Mesothelial cell of epicardium (in vitro differentiated cells): Measurements from ENCODE around the gene CC2D1A. TPM values are rescaled to one million over a fixed set of nuclear protein-coding genes. Genes with fewer than 3 reads are reported as not detected.
"Not testable (repeated sequence)": the region's sequence is repeated elsewhere in the genome, so short reads cannot be mapped to it uniquely, and the experiment has no call there.

Experiments
- DNase-seq, 2 experiments: peaks; one replicate each; pipeline ENCODE4 v3.0.0; 2021; ENCODE audit warnings: low spot score in 2 of 2; ENCODE audit not compliant: unreplicated experiment in 2 of 2
- H3K27ac Mint-ChIP-seq: 2 replicates; pipeline ENCODE4 v1.8.0; 2021; ENCODE audit warnings: mixed read lengths
- H3K27me3 Mint-ChIP-seq: 2 replicates; pipeline ENCODE4 v1.8.0; 2021; ENCODE audit warnings: low read depth, mixed read lengths
- H3K36me3 Mint-ChIP-seq: 2 replicates; pipeline ENCODE4 v1.8.0; 2021; ENCODE audit warnings: mixed read lengths
- H3K4me1 Mint-ChIP-seq: 2 replicates; pipeline ENCODE4 v1.8.0; 2021; ENCODE audit warnings: mixed read lengths
- H3K4me3 Mint-ChIP-seq: 2 replicates; pipeline ENCODE4 v1.8.0; 2021; ENCODE audit warnings: mild to moderate bottlenecking, moderate library complexity, mixed read lengths
- H3K9me3 Mint-ChIP-seq: 2 replicates; pipeline ENCODE4 v1.8.0; 2021; ENCODE audit warnings: mixed read lengths
- CTCF ChIP-seq: fragments of 200-600 bp; sonication (generic); IDR thresholded peaks from one replicate; pipeline ENCODE4 v1.5.0; 2021; ENCODE audit warnings: antibody characterized with exemption; ENCODE audit not compliant: unreplicated experiment
- total RNA-seq: library from RNA; stranded (reverse); gene quantifications from 3 replicates; pipeline ENCODE4 v1.2.1, GENCODE V29; 2021

The CC2D1A gene
- total RNA-seq, 1 donor from 2014 or later: 66.0 TPM

GRCh38 chr19:13972368-13973155, 66.6 kb downstream of the CC2D1A start:
- Mint-ChIP-seq H3K4me3 (no peak overlapping the region), H3K9me3 (no peaks in the 10 kb centered on the region), H3K36me3 (peaks cover 14% of the 10 kb centered on the region), H3K4me1 (peaks cover 7% of the 10 kb centered on the region), H3K27me3 (no peaks in the 10 kb centered on the region), H3K27ac (no peak overlapping the region)
- no peak for TF ChIP-seq CTCF
- DNase-seq: no peak

GRCh38 chr19:13973479-13973878, 67.5 kb downstream of the CC2D1A start:
- DNase-seq, H3K4me3 Mint-ChIP-seq, H3K9me3 Mint-ChIP-seq, H3K27me3 Mint-ChIP-seq, H3K27ac Mint-ChIP-seq: not testable (repeated sequence)
- Mint-ChIP-seq H3K36me3 (peaks cover 14% of the 10 kb centered on the region), H3K4me1 (peaks cover 11% of the 10 kb centered on the region)

- Mint-ChIP-seq H3K4me3 (no peak overlapping the region), H3K36me3 (peaks cover 9% of the 10 kb centered on the region), H3K27me3 (no peaks in the 10 kb centered on the region), H3K9me3 (no peaks in the 10 kb centered on the region), H3K4me1 (peaks cover 11% of the 10 kb centered on the region), H3K27ac (peak overlapping the region; percentile 87)
- DNase-seq: peak in 1 of 2 experiments; percentile 60
- TF ChIP-seq CTCF: no peak
These were observed 68.1 kb downstream of the CC2D1A start for GRCh38 chr19:13974073-13974472.

GRCh38 chr19:13975870-13976269, 69.9 kb downstream of the CC2D1A start:
- H3K4me3 Mint-ChIP-seq: no peak overlapping the region
- H3K27me3 Mint-ChIP-seq: no peaks in the 10 kb centered on the region
- DNase-seq: no peak
- H3K9me3 Mint-ChIP-seq: no peaks in the 10 kb centered on the region
- H3K4me1 Mint-ChIP-seq: peaks cover 19% of the 10 kb centered on the region
- TF ChIP-seq CTCF: no peak
- no peak overlapping the region for H3K27ac Mint-ChIP-seq
- H3K36me3 Mint-ChIP-seq: peaks cover 6% of the 10 kb centered on the region

GRCh38 chr19:13976446-13976845, 70.4 kb downstream of the CC2D1A start:
- H3K4me3 Mint-ChIP-seq: no peak overlapping the region
- DNase-seq: no peak
- TF ChIP-seq CTCF: no peak
- no peaks in the 10 kb centered on the region for H3K27me3 Mint-ChIP-seq
- H3K4me1 Mint-ChIP-seq: peaks cover 19% of the 10 kb centered on the region
- H3K9me3 Mint-ChIP-seq: no peaks in the 10 kb centered on the region
- no peak overlapping the region for H3K27ac Mint-ChIP-seq
- H3K36me3 Mint-ChIP-seq: peaks cover 6% of the 10 kb centered on the region

- H3K4me1 Mint-ChIP-seq: peaks cover 19% of the 10 kb centered on the region
- no peaks in the 10 kb centered on the region for H3K27me3 Mint-ChIP-seq
- no peak for TF ChIP-seq CTCF
- H3K36me3 Mint-ChIP-seq: peaks cover 8% of the 10 kb centered on the region
- peak overlapping the region; percentile 57 for H3K4me3 Mint-ChIP-seq
- DNase-seq: no peak
- H3K27ac Mint-ChIP-seq: peak overlapping the region; percentile 79
- H3K9me3 Mint-ChIP-seq: no peaks in the 10 kb centered on the region
These were observed 71.8 kb downstream of the CC2D1A start for GRCh38 chr19:13977803-13978202.
